Measurements from ENCODE around the gene IGF2R.

The IGF2R gene

DNA sequence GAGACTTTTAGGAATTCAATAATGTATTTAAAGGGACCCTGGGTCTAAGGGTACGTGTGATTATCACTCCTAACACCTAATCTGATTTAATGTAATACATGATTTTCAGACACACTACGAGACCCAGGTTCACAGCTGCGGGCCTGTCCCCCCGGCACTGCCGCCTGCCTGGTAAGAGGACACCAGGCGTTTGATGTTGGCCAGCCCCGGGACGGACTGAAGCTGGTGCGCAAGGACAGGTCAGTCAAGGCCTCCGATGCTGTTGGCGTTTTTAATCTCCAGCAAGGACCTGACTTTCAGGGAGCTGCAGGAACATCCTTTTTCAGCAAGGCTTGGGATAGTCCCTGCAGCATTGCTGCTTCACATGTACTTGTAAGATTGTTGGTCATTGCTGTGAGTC lies 58.2 kb downstream of the IGF2R start:
- Histone ChIP-seq H3K4me3 (ENCODE audit: low read depth in 1 of 2, low read length in 2 of 2) (no peak overlapping the region), H3K27me3 (ENCODE audit: control insufficient read depth in 1 of 2, insufficient read depth in 2 of 2, low read length in 2 of 2) (no peaks in the 10 kb centered on the region), H3K4me1 (ENCODE audit: control insufficient read depth in 1 of 2, insufficient read depth in 2 of 2, low read length in 2 of 2) (peaks cover 0 to 12% of the 10 kb centered on the region in 2 donors), H3K9ac (ENCODE audit: low read depth in 1 of 2, low read length in 2 of 2) (no peak overlapping the region), H3K9me3 (ENCODE audit: control insufficient read depth in 1 of 2, low read length in 2 of 2) (no peaks in the 10 kb centered on the region), H3K27ac (ENCODE audit: low read depth, low read length) (no peak overlapping the region), H3K36me3 (ENCODE audit: control insufficient read depth in 1 of 2, insufficient read depth in 2 of 2, low read length in 2 of 2) (peaks cover 37 to 64% of the 10 kb centered on the region in 2 donors)

DNA sequence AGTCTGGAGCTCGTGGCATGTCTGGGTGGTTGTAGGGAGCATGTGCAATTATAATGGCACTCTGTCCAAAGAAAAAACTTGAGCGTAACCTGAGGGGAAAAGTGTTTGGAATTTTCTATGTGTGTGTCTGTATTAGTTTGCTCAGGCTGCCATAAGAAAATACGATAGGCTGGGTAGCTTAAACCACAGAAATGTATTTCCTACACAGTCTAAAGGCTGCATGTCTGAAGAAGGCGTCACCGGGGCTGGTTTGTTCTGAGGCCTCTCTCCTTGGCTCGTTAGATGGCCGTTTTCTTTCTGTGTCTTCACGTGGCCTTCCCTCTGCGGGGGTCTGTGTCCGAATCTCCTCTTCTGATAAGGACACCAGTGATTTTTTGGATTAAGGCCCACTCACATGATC lies 59.0 kb downstream of the IGF2R start:
- Histone ChIP-seq H3K4me3 (ENCODE audit: low read depth in 1 of 2, low read length in 2 of 2) (no peak overlapping the region), H3K36me3 (ENCODE audit: control insufficient read depth in 1 of 2, insufficient read depth in 2 of 2, low read length in 2 of 2) (peaks cover 43 to 71% of the 10 kb centered on the region in 2 donors), H3K4me1 (ENCODE audit: control insufficient read depth in 1 of 2, insufficient read depth in 2 of 2, low read length in 2 of 2) (peaks cover 0 to 12% of the 10 kb centered on the region in 2 donors), H3K9me3 (ENCODE audit: control insufficient read depth in 1 of 2, low read length in 2 of 2) (no peaks in the 10 kb centered on the region), H3K27ac (ENCODE audit: low read depth, low read length) (no peak overlapping the region), H3K9ac (ENCODE audit: low read depth in 1 of 2, low read length in 2 of 2) (no peak overlapping the region), H3K27me3 (ENCODE audit: control insufficient read depth in 1 of 2, insufficient read depth in 2 of 2, low read length in 2 of 2) (no peaks in the 10 kb centered on the region)

DNA sequence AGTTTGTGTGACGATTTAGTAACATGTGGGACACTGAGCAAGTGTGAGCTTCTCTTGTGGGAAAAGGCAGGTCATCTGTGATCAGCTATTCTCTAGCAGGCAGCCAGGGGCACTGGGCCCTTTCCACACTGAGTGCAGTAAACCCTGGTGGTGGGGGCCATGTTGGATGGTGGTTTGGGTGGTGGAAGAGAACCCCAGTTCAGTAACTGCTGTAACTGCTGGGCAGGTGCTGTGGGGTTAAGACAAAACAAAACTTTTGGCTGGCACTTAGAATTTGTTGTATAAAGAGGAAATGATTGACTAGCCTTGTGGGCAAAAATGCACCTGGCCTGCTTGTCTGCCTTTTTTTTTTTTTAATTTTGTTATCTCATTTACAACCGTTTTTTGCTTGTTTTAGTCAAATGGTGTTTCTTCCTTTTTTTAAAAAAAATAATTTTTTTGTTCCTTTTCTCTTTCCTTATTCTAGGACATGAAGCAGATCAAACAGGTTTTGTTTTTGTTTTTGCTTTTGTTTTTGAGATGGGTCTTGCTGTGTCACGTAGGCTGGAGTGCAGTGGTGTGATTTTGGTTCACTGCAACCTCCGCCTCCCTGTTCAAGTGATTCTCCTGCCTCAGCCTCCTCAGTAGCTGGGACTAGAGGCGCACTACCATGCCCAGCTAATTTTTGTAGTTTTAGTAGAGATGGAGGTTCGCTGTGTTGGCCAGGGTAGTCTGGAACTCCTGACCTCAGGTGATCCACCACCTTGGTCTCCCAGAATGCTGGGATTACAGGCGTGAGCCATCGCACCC lies 59.8 kb downstream of the IGF2R start:
- H3K9me3 ChIP-seq (ENCODE audit: control insufficient read depth in 1 of 2, low read length in 2 of 2): no peaks in the 10 kb centered on the region
- no peak overlapping the region for H3K4me3 ChIP-seq (ENCODE audit: low read depth in 1 of 2, low read length in 2 of 2)
- no peaks in the 10 kb centered on the region for H3K27me3 ChIP-seq (ENCODE audit: control insufficient read depth in 1 of 2, insufficient read depth in 2 of 2, low read length in 2 of 2)
- H3K4me1 ChIP-seq (ENCODE audit: control insufficient read depth in 1 of 2, insufficient read depth in 2 of 2, low read length in 2 of 2): peaks cover 0 to 12% of the 10 kb centered on the region in 2 donors
- peaks cover 46 to 74% of the 10 kb centered on the region in 2 donors for H3K36me3 ChIP-seq (ENCODE audit: control insufficient read depth in 1 of 2, insufficient read depth in 2 of 2, low read length in 2 of 2)
- no peak overlapping the region for H3K9ac ChIP-seq (ENCODE audit: low read depth in 1 of 2, low read length in 2 of 2)
- H3K27ac ChIP-seq (ENCODE audit: low read depth, low read length): no peak overlapping the region

DNA sequence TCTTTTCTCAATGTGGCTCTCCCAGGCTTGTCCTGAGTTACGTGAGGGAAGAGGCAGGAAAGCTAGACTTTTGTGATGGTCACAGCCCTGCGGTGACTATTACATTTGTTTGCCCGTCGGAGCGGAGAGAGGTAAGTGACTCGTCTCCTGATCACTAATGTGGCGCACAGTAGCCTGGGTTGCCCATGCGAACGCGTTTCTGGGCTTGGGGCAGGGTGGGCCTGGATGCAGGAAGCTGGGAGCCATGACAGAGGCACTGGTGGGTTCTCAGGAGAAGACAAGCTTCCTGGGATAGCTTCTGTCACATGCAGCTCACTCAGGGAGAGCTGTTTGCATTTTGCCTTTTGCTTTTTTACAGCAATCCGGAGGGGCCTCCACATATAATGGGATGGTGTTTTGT lies 60.6 kb downstream of the IGF2R start:
- H3K36me3 ChIP-seq (ENCODE audit: control insufficient read depth in 1 of 2, insufficient read depth in 2 of 2, low read length in 2 of 2): peaks cover 50 to 74% of the 10 kb centered on the region in 2 donors
- no peak overlapping the region for H3K9ac ChIP-seq (ENCODE audit: low read depth in 1 of 2, low read length in 2 of 2)
- no peaks in the 10 kb centered on the region for H3K27me3 ChIP-seq (ENCODE audit: control insufficient read depth in 1 of 2, insufficient read depth in 2 of 2, low read length in 2 of 2)
- H3K9me3 ChIP-seq (ENCODE audit: control insufficient read depth in 1 of 2, low read length in 2 of 2): no peaks in the 10 kb centered on the region
- peaks cover 0 to 12% of the 10 kb centered on the region in 2 donors for H3K4me1 ChIP-seq (ENCODE audit: control insufficient read depth in 1 of 2, insufficient read depth in 2 of 2, low read length in 2 of 2)
- H3K27ac ChIP-seq (ENCODE audit: low read depth, low read length): no peak overlapping the region
- H3K4me3 ChIP-seq (ENCODE audit: low read depth in 1 of 2, low read length in 2 of 2): no peak overlapping the region

DNA sequence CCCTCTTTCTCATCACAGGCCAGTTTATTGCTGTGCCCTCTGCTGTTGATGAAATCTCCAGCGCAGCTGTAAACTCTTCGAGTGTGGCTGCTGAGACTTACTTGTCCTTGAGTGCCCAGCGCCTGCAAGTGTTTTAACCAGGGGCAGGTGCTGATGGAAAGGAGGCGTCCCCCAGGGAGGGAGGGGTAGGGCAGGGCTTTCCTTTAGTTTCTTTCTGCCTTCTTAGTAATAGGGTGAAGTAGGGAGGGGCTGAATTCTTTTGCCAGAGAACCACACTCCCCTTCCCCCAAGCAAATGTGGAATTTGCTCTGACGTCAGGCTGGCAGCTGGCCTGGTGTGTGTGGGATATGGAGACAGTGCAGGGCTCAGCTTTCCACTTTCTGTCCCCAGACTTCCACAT lies 61.2 kb downstream of the IGF2R start:
- Histone ChIP-seq H3K27me3 (ENCODE audit: control insufficient read depth in 1 of 2, insufficient read depth in 2 of 2, low read length in 2 of 2) (no peaks in the 10 kb centered on the region), H3K4me3 (ENCODE audit: low read depth in 1 of 2, low read length in 2 of 2) (no peak overlapping the region), H3K36me3 (ENCODE audit: control insufficient read depth in 1 of 2, insufficient read depth in 2 of 2, low read length in 2 of 2) (peaks cover 50 to 76% of the 10 kb centered on the region in 2 donors), H3K9ac (ENCODE audit: low read depth in 1 of 2, low read length in 2 of 2) (no peak overlapping the region), H3K27ac (ENCODE audit: low read depth, low read length) (no peak overlapping the region), H3K9me3 (ENCODE audit: control insufficient read depth in 1 of 2, low read length in 2 of 2) (no peaks in the 10 kb centered on the region), H3K4me1 (ENCODE audit: control insufficient read depth in 1 of 2, insufficient read depth in 2 of 2, low read length in 2 of 2) (peaks cover 0 to 12% of the 10 kb centered on the region in 2 donors)

DNA sequence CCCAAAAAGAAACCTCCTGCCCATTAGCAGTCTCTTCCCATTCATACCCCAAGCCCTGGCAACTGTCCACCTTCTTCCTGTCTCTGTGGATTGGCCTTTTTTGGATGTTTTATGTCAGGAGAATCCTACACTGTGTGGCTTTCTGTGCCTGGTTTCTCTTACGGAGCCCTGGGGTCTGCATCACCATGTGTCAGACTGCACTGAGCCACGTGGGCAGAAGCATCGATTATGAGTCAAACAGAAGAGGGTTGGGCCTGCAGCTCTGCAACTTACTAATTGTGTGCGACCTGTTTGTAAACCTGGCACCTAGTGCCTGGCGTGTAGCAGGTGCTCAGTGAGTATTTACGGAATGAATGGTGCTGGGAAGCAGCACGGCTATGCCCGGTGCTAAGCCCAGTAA lies 62.6 kb downstream of the IGF2R start:
- Histone ChIP-seq H3K4me1 (ENCODE audit: control insufficient read depth in 1 of 2, insufficient read depth in 2 of 2, low read length in 2 of 2) (peaks cover 0 to 12% of the 10 kb centered on the region in 2 donors), H3K9ac (ENCODE audit: low read depth in 1 of 2, low read length in 2 of 2) (no peak overlapping the region), H3K9me3 (ENCODE audit: control insufficient read depth in 1 of 2, low read length in 2 of 2) (no peaks in the 10 kb centered on the region), H3K4me3 (ENCODE audit: low read depth in 1 of 2, low read length in 2 of 2) (no peak overlapping the region), H3K36me3 (ENCODE audit: control insufficient read depth in 1 of 2, insufficient read depth in 2 of 2, low read length in 2 of 2) (peaks cover 58 to 81% of the 10 kb centered on the region in 2 donors), H3K27me3 (ENCODE audit: control insufficient read depth in 1 of 2, insufficient read depth in 2 of 2, low read length in 2 of 2) (no peaks in the 10 kb centered on the region), H3K27ac (ENCODE audit: low read depth, low read length) (no peak overlapping the region)

DNA sequence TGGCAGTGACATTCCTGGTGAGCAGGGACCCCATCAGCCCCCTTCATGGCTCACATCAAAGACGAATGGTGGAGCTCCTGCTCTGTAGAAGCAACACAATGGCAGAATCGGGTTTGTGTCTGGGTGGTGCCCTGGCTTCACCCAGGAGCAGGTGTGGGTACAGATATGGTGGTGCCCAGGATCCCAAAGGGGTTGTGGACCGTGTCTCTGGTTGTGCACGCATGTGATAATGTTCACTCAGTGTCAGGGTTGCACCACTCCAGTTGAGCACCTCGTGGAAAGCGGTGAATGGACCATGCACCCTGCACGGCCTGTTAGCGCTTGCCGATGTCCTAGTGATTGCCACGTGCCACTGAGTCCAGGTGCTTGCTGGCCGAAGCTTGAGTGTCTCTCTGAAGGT lies 63.0 kb downstream of the IGF2R start:
- Histone ChIP-seq H3K36me3 (ENCODE audit: control insufficient read depth in 1 of 2, insufficient read depth in 2 of 2, low read length in 2 of 2) (peaks cover 57 to 78% of the 10 kb centered on the region in 2 donors), H3K27me3 (ENCODE audit: control insufficient read depth in 1 of 2, insufficient read depth in 2 of 2, low read length in 2 of 2) (no peaks in the 10 kb centered on the region), H3K27ac (ENCODE audit: low read depth, low read length) (no peak overlapping the region), H3K4me1 (ENCODE audit: control insufficient read depth in 1 of 2, insufficient read depth in 2 of 2, low read length in 2 of 2) (peaks cover 0 to 12% of the 10 kb centered on the region in 2 donors), H3K9me3 (ENCODE audit: control insufficient read depth in 1 of 2, low read length in 2 of 2) (no peaks in the 10 kb centered on the region), H3K9ac (ENCODE audit: low read depth in 1 of 2, low read length in 2 of 2) (no peak overlapping the region), H3K4me3 (ENCODE audit: low read depth in 1 of 2, low read length in 2 of 2) (no peak overlapping the region)

DNA sequence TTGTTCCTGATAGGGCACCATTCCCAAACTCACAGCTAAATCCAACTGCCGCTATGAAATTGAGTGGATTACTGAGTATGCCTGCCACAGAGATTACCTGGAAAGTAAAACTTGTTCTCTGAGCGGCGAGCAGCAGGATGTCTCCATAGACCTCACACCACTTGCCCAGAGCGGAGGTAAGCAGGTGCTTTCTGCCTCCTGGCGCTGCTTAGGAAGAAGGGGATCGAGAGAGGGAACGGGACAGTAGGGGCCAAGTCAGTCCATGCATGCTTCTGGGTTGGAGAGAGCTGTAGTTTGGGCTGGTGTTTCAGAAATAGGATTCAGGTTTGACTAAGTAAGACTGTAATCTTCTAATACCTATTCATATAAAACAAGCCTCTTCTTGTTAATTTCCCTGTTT lies 63.7 kb downstream of the IGF2R start:
- Histone ChIP-seq H3K9me3 (ENCODE audit: control insufficient read depth in 1 of 2, low read length in 2 of 2) (no peaks in the 10 kb centered on the region), H3K27ac (ENCODE audit: low read depth, low read length) (no peak overlapping the region), H3K9ac (ENCODE audit: low read depth in 1 of 2, low read length in 2 of 2) (no peak overlapping the region), H3K4me1 (ENCODE audit: control insufficient read depth in 1 of 2, insufficient read depth in 2 of 2, low read length in 2 of 2) (peaks cover 0 to 12% of the 10 kb centered on the region in 2 donors), H3K36me3 (ENCODE audit: control insufficient read depth in 1 of 2, insufficient read depth in 2 of 2, low read length in 2 of 2) (peaks cover 54 to 72% of the 10 kb centered on the region in 2 donors), H3K27me3 (ENCODE audit: control insufficient read depth in 1 of 2, insufficient read depth in 2 of 2, low read length in 2 of 2) (no peaks in the 10 kb centered on the region), H3K4me3 (ENCODE audit: low read depth in 1 of 2, low read length in 2 of 2) (no peak overlapping the region)

DNA sequence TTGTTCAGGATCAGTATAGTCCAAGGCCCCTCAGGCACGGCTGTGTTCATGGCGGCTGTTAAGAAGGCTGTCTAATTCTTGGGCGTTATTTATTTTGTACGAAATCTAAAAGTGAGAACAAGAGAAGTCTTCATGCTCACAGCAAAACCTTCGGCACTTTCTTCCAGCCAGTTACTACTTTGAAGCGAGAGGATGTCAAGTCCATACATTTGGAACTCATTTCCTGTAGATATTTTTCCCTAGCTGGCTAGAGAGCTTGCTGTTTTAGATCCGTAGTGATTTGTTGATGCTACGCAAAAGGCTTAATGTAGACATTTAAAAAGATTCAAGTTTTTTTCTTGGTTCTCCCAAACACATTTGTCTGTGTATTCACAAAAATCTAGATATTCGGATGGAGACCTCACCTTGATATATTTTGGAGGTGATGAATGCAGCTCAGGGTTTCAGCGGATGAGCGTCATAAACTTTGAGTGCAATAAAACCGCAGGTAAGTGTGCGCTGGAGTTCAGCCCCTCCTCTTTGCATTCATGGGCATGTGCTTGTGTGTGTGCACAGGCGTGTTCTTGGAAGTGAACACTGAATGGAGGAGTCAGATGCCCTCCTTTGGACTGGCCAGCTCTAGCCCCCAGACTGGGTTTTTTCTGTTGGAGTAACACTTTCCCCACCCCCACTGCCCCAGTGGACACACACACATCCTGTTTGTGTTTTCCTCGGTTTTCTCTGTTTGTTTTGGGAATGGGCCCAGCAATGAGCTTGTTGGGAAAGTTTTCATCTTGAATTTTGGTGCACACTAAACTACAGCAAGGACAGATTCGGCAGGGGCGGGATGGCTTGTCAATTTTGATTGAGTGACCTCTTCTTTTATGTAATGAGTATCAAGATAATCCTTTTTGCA lies 65.4 kb downstream of the IGF2R start:
- peaks cover 0 to 12% of the 10 kb centered on the region in 2 donors for H3K4me1 ChIP-seq (ENCODE audit: control insufficient read depth in 1 of 2, insufficient read depth in 2 of 2, low read length in 2 of 2)
- H3K36me3 ChIP-seq (ENCODE audit: control insufficient read depth in 1 of 2, insufficient read depth in 2 of 2, low read length in 2 of 2): peaks cover 52 to 63% of the 10 kb centered on the region in 2 donors
- H3K27ac ChIP-seq (ENCODE audit: low read depth, low read length): no peak overlapping the region
- no peaks in the 10 kb centered on the region for H3K27me3 ChIP-seq (ENCODE audit: control insufficient read depth in 1 of 2, insufficient read depth in 2 of 2, low read length in 2 of 2)
- H3K9me3 ChIP-seq (ENCODE audit: control insufficient read depth in 1 of 2, low read length in 2 of 2): no peaks in the 10 kb centered on the region
- no peak overlapping the region for H3K9ac ChIP-seq (ENCODE audit: low read depth in 1 of 2, low read length in 2 of 2)
- no peak overlapping the region for H3K4me3 ChIP-seq (ENCODE audit: low read depth in 1 of 2, low read length in 2 of 2)

DNA sequence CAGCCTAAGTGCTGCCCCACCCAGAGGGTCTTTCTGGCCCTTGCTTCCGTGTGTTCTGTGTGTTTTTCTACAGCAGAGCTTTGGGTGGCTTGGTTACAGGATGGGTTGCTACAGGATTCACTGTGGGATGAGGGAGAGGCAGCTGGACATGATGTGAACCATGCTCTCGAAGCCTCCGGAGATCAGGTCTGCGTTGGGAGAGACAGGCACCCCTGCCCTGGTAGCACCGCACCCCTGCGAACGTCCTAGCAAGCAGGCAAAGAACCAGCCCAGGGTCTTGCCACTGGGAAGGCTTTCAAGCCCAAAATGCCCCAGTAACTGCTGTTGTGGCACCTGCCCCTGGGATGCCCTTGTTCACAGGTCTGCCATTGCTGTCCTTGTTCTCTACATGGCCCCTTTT lies 66.4 kb downstream of the IGF2R start:
- H3K36me3 ChIP-seq (ENCODE audit: control insufficient read depth in 1 of 2, insufficient read depth in 2 of 2, low read length in 2 of 2): peaks cover 55 to 65% of the 10 kb centered on the region in 2 donors
- H3K9me3 ChIP-seq (ENCODE audit: control insufficient read depth in 1 of 2, low read length in 2 of 2): no peaks in the 10 kb centered on the region
- peaks cover 0 to 3% of the 10 kb centered on the region in 2 donors for H3K4me1 ChIP-seq (ENCODE audit: control insufficient read depth in 1 of 2, insufficient read depth in 2 of 2, low read length in 2 of 2)
- no peak overlapping the region for H3K4me3 ChIP-seq (ENCODE audit: low read depth in 1 of 2, low read length in 2 of 2)
- H3K27ac ChIP-seq (ENCODE audit: low read depth, low read length): no peak overlapping the region
- no peak overlapping the region for H3K9ac ChIP-seq (ENCODE audit: low read depth in 1 of 2, low read length in 2 of 2)
- no peaks in the 10 kb centered on the region for H3K27me3 ChIP-seq (ENCODE audit: control insufficient read depth in 1 of 2, insufficient read depth in 2 of 2, low read length in 2 of 2)

All from duodenal mucosa (tissue), 2 donors.